GM19351 (cell line): ENCODE data around the gene USP9X.
"Not testable (repeated sequence)": the region's sequence is repeated elsewhere in the genome, so short reads cannot be mapped to it uniquely, and the experiment has no call there.

Source experiments
- ATAC-seq: cut with Tn5 transposase; IDR thresholded peaks from one replicate; pipeline ENCODE4 v1.9.1; 2021; ENCODE audit warnings: mild to moderate bottlenecking, moderate library complexity; ENCODE audit not compliant: unreplicated experiment

USP9X gene

DNA sequence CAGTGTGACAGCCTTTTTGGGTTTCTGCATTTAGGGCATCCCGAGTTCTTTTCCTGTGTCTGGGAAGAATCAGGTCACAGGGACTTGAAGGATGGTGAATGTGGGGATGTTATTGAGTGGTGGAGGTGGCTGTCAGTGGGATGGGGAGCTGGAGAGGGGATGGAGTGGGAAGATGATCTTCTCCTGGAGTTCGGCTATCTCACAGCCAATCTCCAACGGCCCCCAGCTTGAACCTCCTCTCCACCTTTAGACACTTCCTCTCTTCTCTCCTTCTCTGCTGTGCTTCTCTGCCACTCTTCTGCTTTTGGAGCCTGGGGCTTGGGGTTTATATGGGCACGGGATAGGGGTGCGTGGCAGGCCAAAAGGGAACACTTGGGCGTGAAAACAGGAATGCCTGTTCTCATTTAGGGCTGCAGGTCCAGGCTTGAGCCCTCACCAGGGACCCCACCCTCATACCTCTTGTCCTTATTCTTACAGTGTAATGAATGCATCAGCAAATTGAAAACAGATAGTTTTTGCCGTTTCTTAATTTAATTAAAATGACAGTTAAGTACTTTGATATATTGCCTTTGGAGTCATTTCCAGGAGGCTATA is 37.5 kb downstream of the USP9X start:
- no peak for ATAC-seq

DNA sequence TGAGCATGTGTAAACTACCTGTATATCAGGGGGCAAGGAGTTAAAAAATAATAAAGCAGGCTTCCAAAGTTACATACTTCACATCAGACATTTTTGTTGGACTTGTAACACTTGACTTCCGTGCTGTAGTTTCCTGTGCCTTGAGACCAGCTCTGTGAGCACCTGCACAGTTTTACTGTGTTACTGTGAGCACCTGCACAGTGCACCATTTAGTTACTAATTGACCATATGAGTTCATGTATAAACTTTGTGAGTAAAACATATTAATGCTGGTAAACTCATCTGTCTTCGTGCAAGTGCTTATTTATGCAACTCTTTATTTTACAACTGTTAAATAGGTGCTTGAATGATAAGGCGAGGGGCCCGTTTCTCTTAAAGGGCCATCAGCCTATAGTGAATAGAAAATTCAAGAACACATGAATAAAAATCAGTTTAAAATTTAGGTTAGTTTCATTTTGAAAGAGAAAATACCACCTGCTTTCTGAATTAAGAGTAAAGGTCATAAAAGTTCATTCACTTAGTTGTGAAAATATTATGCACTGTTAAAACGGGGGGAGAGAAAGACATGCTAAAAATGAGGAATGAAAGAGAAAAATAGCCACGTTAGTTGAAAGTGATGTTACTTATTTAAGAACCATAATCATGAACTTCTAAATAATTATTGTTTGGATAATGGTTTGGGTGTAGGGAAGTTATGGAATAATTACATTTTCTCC is 42.4 kb downstream of the USP9X start:
- ATAC-seq, result peak; percentile 67

DNA sequence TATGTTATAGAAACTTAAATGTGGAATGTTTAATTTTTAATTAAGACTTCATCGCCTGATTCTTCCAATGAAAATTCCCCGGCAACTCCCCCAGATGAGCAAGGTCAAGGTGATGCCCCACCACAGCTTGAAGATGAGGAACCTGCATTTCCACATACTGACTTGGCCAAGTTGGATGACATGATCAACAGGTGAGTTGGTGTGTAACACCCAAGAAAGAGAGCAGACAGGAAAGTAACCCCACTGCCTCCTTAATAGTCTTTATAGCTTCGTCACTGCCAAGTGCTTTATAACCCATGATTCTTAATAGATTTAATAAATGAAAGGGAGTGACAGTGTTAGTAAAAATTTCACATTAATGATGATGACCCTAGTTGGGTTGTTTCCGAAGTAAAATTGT is 43.7 kb downstream of the USP9X start:
- ATAC-seq, result no peak

DNA sequence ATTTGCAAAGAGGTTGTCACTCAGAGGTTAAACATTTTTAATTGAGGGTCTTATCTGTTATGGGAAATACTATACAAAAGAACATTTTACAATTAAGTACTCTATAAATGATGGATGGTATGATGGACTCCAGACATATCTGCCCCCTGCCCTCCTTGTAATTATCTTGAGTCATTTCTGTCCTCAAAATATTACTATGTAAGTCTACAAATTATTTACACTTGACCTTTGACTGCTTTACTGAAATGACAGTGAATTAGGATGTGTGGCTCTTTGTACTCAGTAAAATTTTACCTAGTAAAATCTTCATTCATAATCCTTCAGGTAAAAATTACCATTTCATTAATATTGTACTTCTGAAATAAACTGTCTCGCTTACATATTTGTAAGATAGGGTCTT is 46.5 kb downstream of the USP9X start:
- ATAC-seq, result no peak

DNA sequence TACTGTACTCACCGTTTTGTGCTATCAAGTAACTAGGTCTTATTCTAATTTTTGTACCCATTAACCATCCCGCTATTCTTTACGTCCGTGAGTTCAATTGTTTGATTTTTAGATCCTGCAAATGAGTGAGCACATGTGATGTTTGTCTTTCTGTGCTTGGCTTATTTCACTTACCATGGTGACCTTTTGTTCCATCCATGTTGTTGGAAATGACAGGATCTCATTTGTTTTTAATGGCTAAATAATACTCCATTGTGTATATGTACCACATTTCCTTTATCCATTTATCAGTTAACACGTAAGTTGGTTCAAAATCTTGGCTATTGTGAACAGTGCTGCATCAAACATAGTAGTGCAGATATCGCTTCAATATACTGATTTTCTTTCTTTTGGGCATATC is 48.3 kb downstream of the USP9X start:
- no peak for ATAC-seq

DNA sequence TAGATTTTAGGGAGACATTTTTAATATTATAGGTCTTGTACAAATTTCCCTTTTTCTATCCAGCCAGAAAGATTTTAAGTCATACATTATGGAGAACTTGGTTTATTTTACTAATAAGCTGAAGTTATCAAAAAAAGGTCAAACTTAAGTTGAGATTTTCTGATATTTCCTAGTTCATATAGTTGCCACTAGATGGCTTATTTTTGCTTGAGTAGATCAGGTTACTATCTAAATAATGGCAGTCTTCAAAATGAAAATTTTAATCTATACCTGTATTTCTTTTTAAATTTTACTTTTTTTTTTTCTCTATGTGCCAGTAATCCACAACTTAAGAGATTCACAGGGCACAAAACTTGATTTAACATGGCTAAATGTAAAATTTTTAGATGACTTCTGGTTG is 52.3 kb downstream of the USP9X start:
- no peak for ATAC-seq

DNA sequence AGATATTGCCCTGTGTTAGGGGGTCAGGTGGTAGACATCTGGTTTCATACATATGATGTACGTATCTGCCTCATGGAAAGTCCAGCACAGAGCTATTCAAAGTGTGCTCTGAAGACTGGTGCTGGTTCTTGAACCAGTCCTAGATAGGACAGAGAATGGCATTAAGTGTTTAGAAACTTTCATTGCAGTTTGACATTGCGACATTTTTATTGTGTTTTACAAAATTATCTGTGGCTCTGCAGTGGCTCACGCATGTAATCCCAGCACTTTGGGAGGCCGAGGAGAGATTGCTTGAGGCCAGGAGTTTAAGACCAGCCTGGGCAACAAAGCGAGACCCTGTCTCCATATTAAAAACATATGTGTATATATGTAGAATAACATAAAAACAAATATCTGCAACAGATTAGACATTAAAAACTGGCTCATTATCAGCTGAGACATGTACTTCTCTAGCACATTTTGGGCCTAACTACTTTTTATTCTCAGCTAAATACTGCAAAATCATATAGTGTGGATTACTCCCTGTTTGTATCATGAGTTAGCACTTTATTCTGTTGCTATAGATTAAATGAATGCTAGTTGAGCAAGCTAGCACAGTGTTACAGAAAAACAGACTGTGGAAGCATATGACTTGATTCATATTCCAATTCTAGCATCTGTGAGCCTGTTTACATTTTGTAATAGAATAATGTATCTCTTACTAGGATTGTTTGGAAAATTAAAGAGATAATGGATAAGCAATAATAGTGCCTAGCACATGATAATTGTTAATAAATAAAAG is 57.1 kb downstream of the USP9X start:
- no peak for ATAC-seq

DNA sequence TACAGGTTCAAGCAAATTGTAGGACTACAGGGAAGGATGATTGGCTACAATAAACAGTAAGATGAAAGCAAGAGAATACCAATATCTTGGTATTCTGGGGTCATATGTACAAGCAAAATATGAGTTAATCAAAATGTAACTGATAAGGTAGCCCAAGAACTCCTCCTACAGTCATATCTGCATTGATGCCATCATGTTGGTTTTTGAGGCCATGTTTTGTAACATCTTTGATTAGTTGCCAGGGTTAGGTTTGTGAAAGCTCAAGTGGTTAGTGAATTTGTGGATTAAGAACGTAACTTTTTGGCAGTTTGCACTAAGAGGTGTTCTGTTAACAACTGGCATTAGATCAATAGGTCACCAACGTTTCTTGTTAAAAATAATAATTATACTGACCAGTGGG is 59.6 kb downstream of the USP9X start:
- no peak for ATAC-seq

DNA sequence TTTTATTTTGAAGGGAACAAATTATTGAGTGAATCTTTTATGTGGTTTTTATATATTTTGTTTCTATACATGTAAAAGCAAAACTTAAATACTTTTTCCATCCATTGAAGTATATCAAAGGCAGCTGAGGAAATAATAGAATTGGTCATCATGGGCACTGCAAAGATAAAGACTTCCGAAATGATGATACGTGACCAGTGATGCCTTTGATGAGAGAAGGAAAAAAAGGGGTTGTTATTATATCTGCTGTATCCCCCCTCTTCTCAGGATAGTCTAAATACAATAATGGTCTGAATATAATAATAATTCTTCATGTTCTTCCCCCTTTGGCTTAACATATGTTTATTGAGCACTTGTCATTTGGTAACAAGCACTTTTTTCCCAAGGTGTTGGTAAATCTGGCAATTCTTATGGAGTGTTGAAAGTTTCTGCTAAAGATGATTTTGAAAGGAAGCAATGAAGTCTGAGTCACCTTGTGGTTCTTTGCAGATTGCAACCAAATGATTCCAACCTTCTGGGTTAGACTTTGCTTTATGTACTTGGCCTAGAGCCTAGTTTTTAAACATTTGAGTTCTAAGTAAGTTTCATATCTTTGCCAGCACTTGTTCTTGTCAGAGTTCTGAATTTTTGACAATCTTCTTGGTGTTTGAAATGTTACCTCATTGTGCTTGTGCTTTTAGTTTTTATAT is 60.8 kb downstream of the USP9X start:
- ATAC-seq, result no peak

DNA sequence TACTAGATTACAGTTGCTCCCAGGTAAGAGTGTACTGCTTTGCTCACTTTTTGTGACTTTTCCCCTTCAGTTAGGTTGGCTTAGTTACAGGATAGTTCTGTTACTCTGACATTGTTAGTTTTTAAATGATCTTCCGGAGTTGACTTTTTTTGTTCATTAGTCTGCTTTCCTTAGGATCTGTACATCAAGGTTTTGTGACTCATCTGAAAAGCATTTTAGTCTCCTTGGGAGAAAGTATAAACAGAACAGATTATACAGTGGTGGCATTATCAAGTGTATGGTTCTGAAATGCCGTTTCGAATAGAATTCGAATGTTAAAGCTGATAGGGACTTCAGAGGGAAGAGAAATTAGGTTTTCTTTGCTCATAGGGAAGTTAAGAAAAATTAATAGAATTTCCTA is 63.3 kb downstream of the USP9X start:
- ATAC-seq, result no peak

DNA sequence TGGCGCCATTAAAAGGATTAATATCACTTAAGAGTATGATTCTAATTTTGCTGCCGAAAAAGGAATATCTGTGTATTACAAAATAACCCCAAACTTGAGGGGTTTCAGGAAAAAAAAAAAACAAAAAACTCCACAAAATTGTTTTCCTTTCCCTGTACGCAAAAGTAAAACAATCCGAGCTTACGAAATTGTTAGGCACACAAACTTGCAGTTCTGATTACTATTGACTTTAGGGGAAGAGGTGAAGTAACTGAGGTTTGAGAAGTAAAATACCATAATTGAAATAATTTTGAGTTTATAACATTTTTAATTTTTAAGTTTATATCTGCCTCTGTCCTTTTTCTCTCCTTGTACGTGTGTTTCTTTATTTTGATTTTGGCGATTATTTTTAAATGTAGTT is 64.8 kb downstream of the USP9X start:
- no peak for ATAC-seq

DNA sequence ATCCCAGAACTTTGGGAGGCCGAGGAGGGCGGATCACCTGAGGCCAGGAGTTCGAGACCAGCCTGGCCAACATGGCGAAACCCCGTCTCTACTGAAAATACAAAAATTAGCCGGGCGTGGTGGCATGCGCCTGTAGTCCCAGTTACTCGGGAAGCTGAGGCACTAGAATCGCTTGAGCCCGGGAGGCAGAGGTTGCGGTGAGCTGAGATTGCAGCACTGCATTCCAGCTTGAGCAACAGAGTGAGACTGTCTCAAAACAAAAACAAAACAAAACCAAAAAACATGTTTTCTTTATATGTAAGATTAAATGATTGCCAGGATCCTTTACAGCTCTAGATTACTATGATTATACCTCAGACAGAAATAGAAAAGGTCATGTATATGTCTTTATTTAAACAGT is 66.5 kb downstream of the USP9X start:
- not testable (repeated sequence) for ATAC-seq

DNA sequence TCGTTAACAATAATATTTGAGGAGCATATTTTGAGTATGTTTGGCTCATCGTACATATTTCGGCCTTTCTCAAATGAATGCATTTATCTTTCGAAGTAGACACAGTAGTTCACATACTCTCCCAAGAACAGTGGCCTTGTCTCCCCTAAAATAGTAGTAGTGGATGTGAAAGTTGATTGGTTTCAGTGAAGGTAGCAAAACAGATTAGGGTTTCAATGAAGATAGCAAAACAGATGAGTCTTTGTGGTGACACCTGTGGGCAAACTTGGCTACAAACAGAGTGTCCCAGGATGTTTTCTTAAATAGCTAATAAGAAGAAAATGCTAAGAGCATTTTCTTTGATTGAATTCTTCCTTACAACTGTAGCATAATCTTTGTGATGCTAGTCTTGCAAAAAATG is 67.0 kb downstream of the USP9X start:
- peak; percentile 43 for ATAC-seq

DNA sequence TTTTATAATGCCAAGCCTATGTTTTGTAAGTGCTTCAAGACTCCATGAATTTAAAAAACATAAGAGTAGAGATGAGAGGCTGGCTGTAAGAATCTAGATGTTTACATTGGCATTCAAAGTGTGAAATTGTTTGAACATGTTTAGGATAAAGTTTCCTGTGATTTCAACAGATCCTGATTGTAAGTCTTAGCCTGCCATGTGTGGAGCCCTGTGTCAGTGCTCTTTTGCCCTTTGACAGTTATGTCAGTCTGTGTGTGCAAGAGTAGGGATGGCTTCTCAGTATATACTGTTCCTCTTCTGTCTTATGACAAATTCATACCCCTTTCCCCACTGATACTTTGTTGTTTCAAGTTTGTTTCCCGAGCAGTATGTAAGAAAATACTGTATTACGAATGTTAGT is 68.2 kb downstream of the USP9X start:
- no peak for ATAC-seq

DNA sequence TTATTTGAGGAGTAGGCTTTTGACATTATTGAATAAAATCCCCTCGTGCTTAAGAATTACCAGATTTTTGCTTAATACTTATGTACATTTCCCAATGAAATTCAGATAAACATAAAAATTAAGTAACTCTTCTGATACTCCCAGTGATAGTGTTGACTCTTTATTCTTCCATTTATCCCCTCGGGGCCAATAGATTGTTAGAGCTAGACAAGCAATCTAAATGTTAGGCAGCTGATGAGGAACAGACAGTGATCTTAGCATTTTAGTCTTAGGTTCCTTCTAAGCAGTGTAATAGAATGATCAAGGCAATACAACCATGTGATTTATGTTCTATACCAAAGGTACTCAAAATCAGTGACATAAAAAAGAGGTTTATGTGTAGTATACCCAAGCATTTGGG is 68.7 kb downstream of the USP9X start:
- no peak for ATAC-seq

DNA sequence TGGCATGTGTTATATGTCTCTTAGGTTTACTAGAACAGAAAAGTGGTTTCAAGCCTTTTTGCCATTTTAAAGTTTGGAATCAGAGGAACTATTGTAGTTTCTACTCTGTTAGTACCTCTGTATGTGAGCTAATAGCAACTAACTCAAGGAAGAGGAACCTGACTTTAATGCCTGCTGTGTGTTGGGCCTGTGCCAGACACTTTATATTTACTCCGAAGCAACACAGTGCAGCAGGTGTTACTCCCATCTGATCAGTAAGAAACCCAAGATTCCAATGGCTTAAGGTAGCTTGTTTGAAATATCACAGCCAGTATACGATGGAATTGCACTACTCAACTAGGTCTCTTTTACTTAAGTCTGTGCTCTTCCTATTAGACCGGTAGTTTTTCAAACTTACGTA is 79.2 kb downstream of the USP9X start:
- no peak for ATAC-seq

DNA sequence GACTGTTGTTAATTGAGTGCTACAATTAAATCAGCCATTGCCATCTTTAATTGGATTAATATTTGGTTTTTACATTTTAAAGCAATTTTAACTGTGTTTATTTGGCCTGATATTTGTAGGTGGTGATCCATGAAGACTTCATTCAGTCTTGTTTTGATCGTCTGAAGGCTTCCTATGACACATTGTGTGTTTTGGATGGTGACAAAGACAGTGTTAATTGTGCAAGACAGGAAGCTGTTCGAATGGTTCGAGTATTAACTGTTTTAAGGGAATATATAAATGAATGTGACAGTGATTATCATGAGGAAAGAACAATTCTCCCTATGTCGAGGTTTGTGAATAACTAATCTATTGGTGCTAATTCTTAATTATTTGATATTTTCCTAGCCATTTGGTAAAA is 82.6 kb downstream of the USP9X start:
- no peak for ATAC-seq

DNA sequence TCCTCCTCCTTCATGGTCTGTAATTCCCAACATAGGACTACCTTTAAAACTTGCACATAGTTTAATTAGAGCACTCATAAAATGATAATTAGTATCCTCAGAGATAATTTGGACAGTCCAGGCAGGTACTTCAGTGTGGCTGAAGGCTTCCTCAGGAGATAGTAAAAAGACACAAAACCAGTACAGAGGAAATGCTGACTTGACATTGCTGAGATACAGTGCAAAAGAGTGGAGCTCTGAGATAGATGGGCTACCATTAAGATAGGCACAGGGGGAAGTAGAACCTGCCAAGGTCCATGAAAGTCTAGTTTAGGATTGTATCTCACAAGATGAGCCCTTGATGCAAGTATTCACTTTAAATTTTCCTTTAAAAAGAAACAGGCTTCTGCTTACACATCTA is 91.0 kb downstream of the USP9X start:
- ATAC-seq, result no peak

DNA sequence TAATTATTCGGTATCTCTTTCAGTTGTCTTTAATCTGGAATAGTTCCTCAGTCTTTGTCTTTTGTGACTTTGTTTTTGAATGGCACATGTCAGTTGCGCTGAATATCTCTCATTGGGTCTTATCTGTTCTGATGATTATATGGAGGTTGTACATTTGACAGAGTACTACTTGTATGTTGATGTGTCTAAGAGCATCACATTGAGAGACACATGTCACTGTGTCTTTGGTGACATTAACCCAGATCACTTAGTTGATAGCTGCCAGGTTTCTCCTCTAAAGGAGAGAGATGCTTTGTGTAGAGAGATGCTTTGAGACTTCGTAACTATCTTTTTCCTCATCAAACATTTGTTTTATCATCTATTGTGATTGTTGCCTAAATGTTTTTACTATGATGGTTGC is 92.1 kb downstream of the USP9X start:
- no peak for ATAC-seq

DNA sequence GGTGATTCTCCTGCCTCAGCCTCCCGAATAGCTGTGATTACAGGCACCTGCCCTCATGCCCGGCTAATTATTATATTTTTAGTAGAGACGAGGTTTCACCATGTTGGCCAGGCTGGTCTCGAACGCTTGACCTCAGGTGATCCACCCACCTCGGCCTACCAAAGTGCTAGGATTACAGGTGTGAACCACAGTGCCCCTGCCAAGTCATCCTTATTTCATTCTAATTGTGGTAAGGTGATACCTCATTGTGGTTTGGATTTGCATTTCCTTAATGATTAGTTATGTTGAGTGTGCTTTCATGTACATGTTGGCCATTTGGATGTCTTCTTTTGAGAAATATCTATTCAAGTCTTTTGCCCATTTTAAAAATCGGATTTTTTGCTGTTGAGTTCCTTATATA is 93.0 kb downstream of the USP9X start:
- ATAC-seq, result no peak

DNA sequence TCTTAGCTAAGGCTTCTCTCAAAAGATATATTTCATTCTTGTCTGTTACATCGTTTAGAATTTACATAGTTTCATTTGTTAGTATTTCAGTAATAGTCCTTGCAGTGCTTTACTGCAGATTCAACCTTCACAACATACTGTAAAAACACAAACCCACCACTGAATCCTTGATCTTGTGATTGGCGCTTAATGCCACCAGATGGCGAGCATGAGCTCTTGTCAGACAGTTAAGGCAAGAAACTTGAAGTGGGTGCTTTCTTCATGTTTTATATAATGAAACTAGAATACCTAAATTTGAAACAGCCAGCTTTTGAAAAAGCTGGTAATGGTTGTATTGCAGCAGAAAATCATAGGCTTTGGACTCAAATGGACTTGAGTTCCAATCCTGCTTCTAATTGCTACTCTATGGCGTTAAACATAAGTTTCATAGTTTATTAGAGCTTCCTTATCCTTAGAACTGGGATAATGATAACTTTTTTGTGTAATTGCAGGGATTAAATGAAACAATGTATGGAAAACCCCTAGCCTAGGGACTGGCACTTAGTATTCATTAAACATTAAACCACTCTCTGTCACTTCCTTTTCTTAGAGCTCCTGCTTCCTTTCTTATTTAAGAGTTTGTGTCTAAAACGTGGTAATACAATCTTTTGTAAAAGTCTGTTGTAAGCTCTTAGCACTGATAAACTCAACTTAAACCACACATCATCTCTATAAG is 95.1 kb downstream of the USP9X start:
- peak; percentile 60 for ATAC-seq
